Neural cell (in vitro differentiated cells): ENCODE data around the gene PRR5L. TPM values are rescaled to one million over a fixed set of nuclear protein-coding genes. Genes with fewer than 3 reads are reported as not detected.

Experiments
- H2AFZ ChIP-seq: fragments of 200-600, 300-800 bp; sonication (generic), shearing (Covaris generic); 2 replicates; pipeline ENCODE4 v1.6.0; 2014; ENCODE audit warnings: low read depth, mild to moderate bottlenecking, antibody characterized with exemption, low read length, moderate library complexity
- H3F3A ChIP-seq: fragments of 200-600 bp; shearing (Covaris generic); 2 replicates; pipeline ENCODE4 v1.6.1; 2016; ENCODE audit warnings: mild to moderate bottlenecking, moderate library complexity, mixed read lengths, antibody characterized with exemption, low read length; ENCODE audit not compliant: insufficient read depth, poor library complexity, severe bottlenecking
- H3K27ac ChIP-seq: fragments of 200-600, 300-800 bp; sonication (generic), shearing (Covaris generic); 2 replicates; pipeline ENCODE4 v1.5.1; 2014; ENCODE audit warnings: mild to moderate bottlenecking, low read length, moderate library complexity
- H3K27me3 ChIP-seq: fragments of 300-800, 200-600 bp; sonication (generic), shearing (Covaris generic); 2 replicates; pipeline ENCODE4 v1.6.0; 2014; ENCODE audit warnings: mild to moderate bottlenecking, low read depth, low read length, moderate library complexity; ENCODE audit not compliant: insufficient read depth
- H3K36me3 ChIP-seq: fragments of 300-800, 200-600 bp; sonication (generic), shearing (Covaris generic); 2 replicates; pipeline ENCODE4 v1.5.1; 2014; ENCODE audit warnings: mild to moderate bottlenecking, antibody characterized with exemption, low read length, moderate library complexity; ENCODE audit not compliant: insufficient read depth
- H3K4me2 ChIP-seq: fragments of 300-800, 200-600 bp; sonication (generic), shearing (Covaris generic); 2 replicates; pipeline ENCODE4 v1.6.0; 2014; ENCODE audit warnings: mild to moderate bottlenecking, low read length
- H3K4me3 ChIP-seq: fragments of 300-800, 200-600 bp; sonication (generic), shearing (Covaris generic); 2 replicates; pipeline ENCODE4 v1.5.1; 2014; ENCODE audit warnings: mild to moderate bottlenecking, low read length, moderate library complexity
- H3K79me2 ChIP-seq: fragments of 200-600 bp; shearing (Covaris generic); replicated peaks from 2 replicates; pipeline ENCODE4 v1.6.0; 2014; ENCODE audit warnings: mild to moderate bottlenecking, low read length, moderate library complexity; ENCODE audit not compliant: insufficient read depth
- H3K9ac ChIP-seq: fragments of 300-800, 200-600 bp; sonication (generic), shearing (Covaris generic); 2 replicates; pipeline ENCODE4 v1.6.1; 2016; ENCODE audit warnings: mild to moderate bottlenecking, low read length, mixed read lengths
- H3K9me2 ChIP-seq: fragments of 200-600 bp; shearing (Covaris generic); 2 replicates; pipeline ENCODE4 v1.6.1; 2016; ENCODE audit warnings: mild to moderate bottlenecking, low read length, mixed read lengths; ENCODE audit not compliant: insufficient read depth
- H3K9me3 ChIP-seq: fragments of 200-600, 300-800 bp; sonication (generic), shearing (Covaris generic); 2 replicates; pipeline ENCODE4 v1.6.1; 2016; ENCODE audit warnings: mild to moderate bottlenecking, mixed run types, low read length, moderate library complexity, mixed read lengths
- H4K20me1 ChIP-seq: fragments of 200-600 bp; shearing (Covaris generic); 2 replicates; pipeline ENCODE4 v1.6.1; 2016; ENCODE audit warnings: mild to moderate bottlenecking, mixed run types; ENCODE audit not compliant: insufficient read depth
- CTCF ChIP-seq: fragments of 450-650 bp; IDR thresholded peaks from 2 replicates; pipeline ENCODE4 v1.5.1; 2014; ENCODE audit warnings: antibody characterized with exemption, mild to moderate bottlenecking, moderate library complexity; ENCODE audit not compliant: poor library complexity, severe bottlenecking
- EP300 ChIP-seq: fragments of 450-650 bp; conservative IDR thresholded peaks from 2 replicates; pipeline ENCODE4 v1.6.1; 2014; ENCODE audit warnings: antibody characterized with exemption, mild to moderate bottlenecking, moderate library complexity; ENCODE audit not compliant: poor library complexity, severe bottlenecking
- EZH2 ChIP-seq: fragments of 200-600, 300-800 bp; shearing (Covaris generic), sonication (generic); IDR thresholded peaks from 2 replicates; pipeline ENCODE4 v1.6.1; 2014; ENCODE audit warnings: antibody characterized with exemption, low read length, borderline replicate concordance, mild to moderate bottlenecking; ENCODE audit not compliant: insufficient read depth, poor library complexity, severe bottlenecking
- MXI1 ChIP-seq: fragments of 450-650 bp; conservative IDR thresholded peaks from 2 replicates; pipeline ENCODE4 v1.6.1; 2014; ENCODE audit warnings: antibody characterized with exemption, mild to moderate bottlenecking; ENCODE audit not compliant: poor library complexity, severe bottlenecking
- POLR2AphosphoS5 ChIP-seq: IDR thresholded peaks from 2 replicates; pipeline ENCODE4 v1.6.1; 2012
- RAD21 ChIP-seq: fragments of 450-650 bp; conservative IDR thresholded peaks from 2 replicates; pipeline ENCODE4 v1.6.1; 2014; ENCODE audit warnings: antibody characterized with exemption, mild to moderate bottlenecking, moderate library complexity
- SMC3 ChIP-seq: fragments of 450-650 bp; conservative IDR thresholded peaks from 2 replicates; pipeline ENCODE4 v1.6.1; 2014; ENCODE audit warnings: antibody characterized with exemption, mild to moderate bottlenecking, moderate library complexity; ENCODE audit not compliant: poor library complexity
- TAF1 ChIP-seq: IDR thresholded peaks from 2 replicates; pipeline ENCODE4 v1.6.1; 2012; ENCODE audit warnings: low read depth
- polyA plus RNA-seq: library from polyadenylated mRNA; depleted of rRNA; stranded (reverse); fragments of >200 nt; gene quantifications from 2 replicates; pipeline ENCODE4 v1.2.3, GENCODE V29; 2014
- TF ChIP-seq, protein P1 (sequence below): IDR thresholded peaks from 2 replicates; pipeline ENCODE4 v1.6.1; 2012; ENCODE audit warnings: borderline replicate concordance

PRR5L gene
- polyA plus RNA-seq, 1 donor from 2014 or later, result 0.22 TPM

DNA sequence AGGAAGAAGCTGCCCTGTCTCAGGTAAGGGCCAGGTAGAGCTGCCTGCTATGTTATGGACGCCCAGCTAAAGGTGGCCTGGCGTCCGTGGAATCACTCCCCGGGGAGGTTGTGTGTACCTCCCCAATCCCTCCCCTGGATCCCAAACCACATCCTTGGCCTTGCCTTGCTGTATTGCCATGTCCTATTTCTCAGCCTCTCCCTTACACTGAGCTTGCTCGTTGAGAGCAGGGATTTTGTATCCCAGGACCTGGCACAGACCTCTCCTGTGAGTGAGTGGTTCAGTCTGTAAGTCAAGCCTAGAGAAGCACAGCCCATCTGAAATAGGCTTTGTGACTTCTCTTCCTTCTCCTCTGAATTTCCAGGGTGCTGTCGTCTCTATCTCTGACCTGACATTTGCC, 160.1 kb downstream of the PRR5L start:
- Histone ChIP-seq H3K9me2 (no peaks in the 10 kb centered on the region), H2AFZ (no peak overlapping the region), H3F3A (no peaks in the 10 kb centered on the region), H3K9me3 (no peaks in the 10 kb centered on the region), H3K9ac (no peak overlapping the region), H3K79me2 (no peaks in the 10 kb centered on the region), H3K4me2 (no peak overlapping the region), H4K20me1 (no peaks in the 10 kb centered on the region), H3K36me3 (no peaks in the 10 kb centered on the region), H3K27me3 (no peaks in the 10 kb centered on the region), H3K4me3 (no peak overlapping the region), H3K27ac (no peak overlapping the region)
- TF ChIP-seq SMC3 (no peak), EP300 (no peak)

DNA sequence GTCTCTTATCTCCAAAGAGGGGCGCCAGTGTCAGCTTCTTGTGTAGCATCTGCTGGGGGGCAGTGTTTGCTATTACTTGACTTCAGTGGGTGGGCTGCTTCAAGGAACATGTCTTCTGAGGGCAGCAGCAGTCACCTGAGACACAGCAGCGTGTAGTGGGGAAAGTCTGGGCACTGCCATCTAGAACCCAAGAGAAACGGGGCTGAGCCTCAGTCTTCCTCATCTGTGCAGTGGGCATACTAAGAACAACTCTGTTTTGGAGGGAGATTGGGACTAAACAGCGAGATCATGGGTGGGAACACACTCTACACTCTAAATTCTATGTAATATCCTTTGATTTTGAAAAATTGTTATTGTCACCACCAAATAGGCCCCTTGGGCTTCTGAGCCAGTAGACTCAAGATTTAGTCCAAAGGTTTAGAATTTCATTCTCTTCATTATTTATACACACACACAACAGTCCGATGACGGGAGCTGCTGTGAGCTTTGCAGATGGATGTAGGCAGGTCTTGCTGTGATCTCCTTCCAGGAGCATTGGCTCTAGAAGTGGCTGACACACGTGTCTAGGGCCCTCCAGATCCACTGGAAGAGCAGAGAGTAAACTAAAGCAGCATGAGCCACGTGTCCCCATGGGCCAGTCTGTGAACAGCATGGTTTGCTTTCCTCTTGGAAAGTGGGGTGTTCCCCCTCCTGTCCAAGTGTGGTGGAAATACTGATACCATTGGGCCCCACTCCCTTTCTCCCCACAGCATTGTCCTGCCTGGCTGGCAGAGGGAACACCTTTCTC, 162.2 kb downstream of the PRR5L start:
- no peak for TF ChIP-seq EZH2
- no peak for TF ChIP-seq EP300
- TF ChIP-seq CTCF, result no peak
- TF ChIP-seq SMC3, result no peak
- TF ChIP-seq, protein P1, sequence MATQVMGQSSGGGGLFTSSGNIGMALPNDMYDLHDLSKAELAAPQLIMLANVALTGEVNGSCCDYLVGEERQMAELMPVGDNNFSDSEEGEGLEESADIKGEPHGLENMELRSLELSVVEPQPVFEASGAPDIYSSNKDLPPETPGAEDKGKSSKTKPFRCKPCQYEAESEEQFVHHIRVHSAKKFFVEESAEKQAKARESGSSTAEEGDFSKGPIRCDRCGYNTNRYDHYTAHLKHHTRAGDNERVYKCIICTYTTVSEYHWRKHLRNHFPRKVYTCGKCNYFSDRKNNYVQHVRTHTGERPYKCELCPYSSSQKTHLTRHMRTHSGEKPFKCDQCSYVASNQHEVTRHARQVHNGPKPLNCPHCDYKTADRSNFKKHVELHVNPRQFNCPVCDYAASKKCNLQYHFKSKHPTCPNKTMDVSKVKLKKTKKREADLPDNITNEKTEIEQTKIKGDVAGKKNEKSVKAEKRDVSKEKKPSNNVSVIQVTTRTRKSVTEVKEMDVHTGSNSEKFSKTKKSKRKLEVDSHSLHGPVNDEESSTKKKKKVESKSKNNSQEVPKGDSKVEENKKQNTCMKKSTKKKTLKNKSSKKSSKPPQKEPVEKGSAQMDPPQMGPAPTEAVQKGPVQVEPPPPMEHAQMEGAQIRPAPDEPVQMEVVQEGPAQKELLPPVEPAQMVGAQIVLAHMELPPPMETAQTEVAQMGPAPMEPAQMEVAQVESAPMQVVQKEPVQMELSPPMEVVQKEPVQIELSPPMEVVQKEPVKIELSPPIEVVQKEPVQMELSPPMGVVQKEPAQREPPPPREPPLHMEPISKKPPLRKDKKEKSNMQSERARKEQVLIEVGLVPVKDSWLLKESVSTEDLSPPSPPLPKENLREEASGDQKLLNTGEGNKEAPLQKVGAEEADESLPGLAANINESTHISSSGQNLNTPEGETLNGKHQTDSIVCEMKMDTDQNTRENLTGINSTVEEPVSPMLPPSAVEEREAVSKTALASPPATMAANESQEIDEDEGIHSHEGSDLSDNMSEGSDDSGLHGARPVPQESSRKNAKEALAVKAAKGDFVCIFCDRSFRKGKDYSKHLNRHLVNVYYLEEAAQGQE, result no peak
- TF ChIP-seq POLR2AphosphoS5, result no peak
- no peak for TF ChIP-seq RAD21
- TF ChIP-seq TAF1, result no peak
- TF ChIP-seq MXI1, result no peak
- H3K79me2 ChIP-seq, result no peaks in the 10 kb centered on the region
- H4K20me1 ChIP-seq, result no peaks in the 10 kb centered on the region
- H2AFZ ChIP-seq, result no peak overlapping the region
- H3K9ac ChIP-seq, result no peak overlapping the region
- H3K9me2 ChIP-seq, result no peaks in the 10 kb centered on the region
- no peaks in the 10 kb centered on the region for H3K36me3 ChIP-seq
- no peaks in the 10 kb centered on the region for H3F3A ChIP-seq
- H3K27me3 ChIP-seq, result no peaks in the 10 kb centered on the region
- H3K27ac ChIP-seq, result no peak overlapping the region
- no peak overlapping the region for H3K4me2 ChIP-seq
- H3K9me3 ChIP-seq, result no peaks in the 10 kb centered on the region
- H3K4me3 ChIP-seq, result no peak overlapping the region
